Right forelimb (tissue), 1 donor: ENCODE results near the gene B3GNT5.
A peak's percentile ranks its signal among the peaks of the same experiment; 100 is the strongest.

ENCODE experiments used
- DNase-seq: peaks from one replicate; pipeline ENCODE4 v3.0.0-alpha.2; 2018

B3GNT5 gene

GRCh38 chr3:183266454-183266853 is 13.4 kb downstream of the B3GNT5 start:
- no peak for DNase-seq

- no peak for DNase-seq
These were observed 14.1 kb downstream of the B3GNT5 start for GRCh38 chr3:183267140-183267539.

- DNase-seq, result no peak
These were observed 15.3 kb downstream of the B3GNT5 start for GRCh38 chr3:183268366-183268765.

GRCh38 chr3:183269345-183269744 is 16.3 kb downstream of the B3GNT5 start:
- no peak for DNase-seq

- no peak for DNase-seq
These were observed 17.3 kb downstream of the B3GNT5 start for GRCh38 chr3:183270344-183270743.

- no peak for DNase-seq
These were observed 19.1 kb downstream of the B3GNT5 start for GRCh38 chr3:183272142-183272541.

- no peak for DNase-seq
These were observed 19.7 kb downstream of the B3GNT5 start for GRCh38 chr3:183272791-183273190.

- no peak for DNase-seq
These were observed 21.6 kb downstream of the B3GNT5 start for GRCh38 chr3:183274609-183275008.

GRCh38 chr3:183275418-183275817 is 22.4 kb downstream of the B3GNT5 start:
- DNase-seq, result no peak

- no peak for DNase-seq
These were observed 22.9 kb downstream of the B3GNT5 start for GRCh38 chr3:183275937-183276336.

- no peak for DNase-seq
These were observed 24.2 kb downstream of the B3GNT5 start for GRCh38 chr3:183277260-183277659.

GRCh38 chr3:183278479-183279088 is 25.5 kb downstream of the B3GNT5 start:
- DNase-seq, result no peak

GRCh38 chr3:183279371-183279770 is 26.3 kb downstream of the B3GNT5 start:
- no peak for DNase-seq

GRCh38 chr3:183281126-183281797 is 28.2 kb downstream of the B3GNT5 start:
- DNase-seq, result no peak

GRCh38 chr3:183283886-183284285 is 30.8 kb downstream of the B3GNT5 start:
- DNase-seq, result no peak

GRCh38 chr3:183284570-183284969 is 31.5 kb downstream of the B3GNT5 start:
- no peak for DNase-seq

- no peak for DNase-seq
These were observed 32.3 kb downstream of the B3GNT5 start for GRCh38 chr3:183285318-183285717.

- DNase-seq, result peak; percentile 67
These were observed 32.9 kb downstream of the B3GNT5 start for GRCh38 chr3:183285828-183286457.

- DNase-seq, result no peak
These were observed 34.4 kb downstream of the B3GNT5 start for GRCh38 chr3:183287301-183287971.

- DNase-seq, result no peak
These were observed 35.1 kb downstream of the B3GNT5 start for GRCh38 chr3:183288117-183288516.

GRCh38 chr3:183290216-183290615 is 37.2 kb downstream of the B3GNT5 start:
- DNase-seq, result no peak

GRCh38 chr3:183291497-183292031 is 38.5 kb downstream of the B3GNT5 start:
- DNase-seq, result no peak

- no peak for DNase-seq
These were observed 40.9 kb downstream of the B3GNT5 start for GRCh38 chr3:183293966-183294365.

GRCh38 chr3:183295211-183295610 is 42.2 kb downstream of the B3GNT5 start:
- DNase-seq, result no peak
